ENCODE measurements around the gene CCNT1. TPM values are rescaled to one million over a fixed set of nuclear protein-coding genes. Genes with fewer than 3 reads are reported as not detected.

CCNT1 gene
- total and polyA plus RNA-seq, 2 of the 13 experiments (the other 11 are each of a cell fraction or from before 2014, with no cell fraction given), result 18.0 to 28.2 TPM

GRCh38 chr12:48716493-48717251 lies at the start of gene CCNT1 (continued):
- TF ChIP-seq GMEB1 (CRISPR knock-in tag; IDR thresholded peaks at IDR 0.05; ENCODE audit: borderline replicate concordance) (peak; percentile 95), PRPF4 (IDR thresholded peaks at IDR 0.05; ENCODE audit: low read depth, low read length, poor library complexity, severe bottlenecking) (no peak), ZBTB7B (CRISPR knock-in tag; IDR thresholded peaks at IDR 0.05) (peak; percentile 72; the same call in 1 of the 2 replicates), ELF3 (CRISPR knock-in tag; IDR thresholded peaks at IDR 0.05) (peak; percentile 97), TBX3 (IDR thresholded peaks at IDR 0.05; ENCODE audit: borderline replicate concordance) (peak; percentile 80; the same call in 1 of the 2 replicates), LBX2 (CRISPR knock-in tag; IDR thresholded peaks at IDR 0.05; ENCODE audit: borderline replicate concordance) (no peak), POGZ (CRISPR knock-in tag; IDR thresholded peaks at IDR 0.05) (peak; percentile 95), MAZ (IDR thresholded peaks at IDR 0.05; ENCODE audit: borderline replicate concordance, low read depth, low read length) (peak; percentile 82), MAZ (CRISPR knock-in tag; IDR thresholded peaks at IDR 0.05; ENCODE audit: low read depth) (peak; percentile 67; the same call in 1 of the 2 replicates), MBNL3 (CRISPR knock-in tag; conservative IDR thresholded peaks at IDR 0.05) (0 out of 2 replicates have a peak, but pooled peaks have one; percentile 7), TEF (CRISPR knock-in tag; IDR thresholded peaks at IDR 0.05) (no peak), SETDB1 (CRISPR knock-in tag; IDR thresholded peaks at IDR 0.05; ENCODE audit: borderline replicate concordance) (no peak), RBFOX2 (IDR thresholded peaks at IDR 0.05; ENCODE audit: low read depth, low read length) (peak; percentile 79), FUBP1 (CRISPR knock-in tag; IDR thresholded peaks at IDR 0.05; ENCODE audit: borderline replicate concordance) (no peak), ZNF605 (CRISPR knock-in tag; IDR thresholded peaks at IDR 0.05) (peak; percentile 99), TRIM24 (CRISPR knock-in tag; IDR thresholded peaks at IDR 0.05) (no peak), GATA4 (IDR thresholded peaks at IDR 0.05; ENCODE audit: borderline replicate concordance, low read depth) (no peak), ZNF740 (CRISPR knock-in tag; IDR thresholded peaks at IDR 0.05) (no peak), ZMAT3 (CRISPR knock-in tag; conservative IDR thresholded peaks at IDR 0.05) (0 out of 2 replicates have a peak, but pooled peaks have one; percentile 26), MLXIP (CRISPR knock-in tag; IDR thresholded peaks at IDR 0.05; ENCODE audit: borderline replicate concordance) (no peak; the same call in 1 of the 2 replicates), ZZZ3 (CRISPR knock-in tag; IDR thresholded peaks at IDR 0.05; ENCODE audit: borderline replicate concordance) (no peak; the same call in 1 of the 2 replicates)
